Measurements from ENCODE around the gene DDIT4.
"Not testable (repeated sequence)": the region's sequence is repeated elsewhere in the genome, so short reads cannot be mapped to it uniquely, and the experiment has no call there.

The DDIT4 gene

GRCh38 chr10:72285972-72286521 is 12.3 kb downstream of the DDIT4 start:
- Histone ChIP-seq H3K4me3 (ENCODE audit: low read length) (no peak overlapping the region), H3K9me3 (ENCODE audit: control insufficient read depth, low read length) (no peaks in the 10 kb centered on the region), H3K36me3 (ENCODE audit: control insufficient read depth, insufficient read depth, low read length, severe bottlenecking) (no peaks in the 10 kb centered on the region), H3K27me3 (replicated peaks; ENCODE audit: control insufficient read depth, insufficient read depth, low read length) (no peaks in the 10 kb centered on the region), H3K9ac (ENCODE audit: low read length) (no peak overlapping the region), H3K4me1 (ENCODE audit: control insufficient read depth, insufficient read depth, low read length) (no peaks in the 10 kb centered on the region)
- no peak for DNase-seq (ENCODE audit: low read depth)

- Histone ChIP-seq H3K4me3 (ENCODE audit: low read length) (no peak overlapping the region), H3K9me3 (ENCODE audit: control insufficient read depth, low read length) (no peaks in the 10 kb centered on the region), H3K9ac (ENCODE audit: low read length) (no peak overlapping the region), H3K36me3 (ENCODE audit: control insufficient read depth, insufficient read depth, low read length, severe bottlenecking) (no peaks in the 10 kb centered on the region), H3K27me3 (replicated peaks; ENCODE audit: control insufficient read depth, insufficient read depth, low read length) (no peaks in the 10 kb centered on the region), H3K4me1 (ENCODE audit: control insufficient read depth, insufficient read depth, low read length) (no peaks in the 10 kb centered on the region)
- DNase-seq (ENCODE audit: low read depth) = no peak
These were observed 17.4 kb downstream of the DDIT4 start for GRCh38 chr10:72291019-72291532.

GRCh38 chr10:72292223-72292691 is 18.5 kb downstream of the DDIT4 start:
- Histone ChIP-seq H3K4me1 (ENCODE audit: control insufficient read depth, insufficient read depth, low read length) (peaks cover 4% of the 10 kb centered on the region), H3K4me3 (ENCODE audit: low read length) (no peak overlapping the region), H3K27me3 (replicated peaks; ENCODE audit: control insufficient read depth, insufficient read depth, low read length) (no peaks in the 10 kb centered on the region), H3K9ac (ENCODE audit: low read length) (no peak overlapping the region), H3K9me3 (ENCODE audit: control insufficient read depth, low read length) (no peaks in the 10 kb centered on the region), H3K36me3 (ENCODE audit: control insufficient read depth, insufficient read depth, low read length, severe bottlenecking) (no peaks in the 10 kb centered on the region)
- DNase-seq (ENCODE audit: low read depth) = no peak

GRCh38 chr10:72295330-72295910 is 21.7 kb downstream of the DDIT4 start:
- H3K9ac ChIP-seq (ENCODE audit: low read length) = no peak overlapping the region
- no peaks in the 10 kb centered on the region for H3K9me3 ChIP-seq (ENCODE audit: control insufficient read depth, low read length)
- H3K4me3 ChIP-seq (ENCODE audit: low read length) = no peak overlapping the region
- no peaks in the 10 kb centered on the region for H3K27me3 ChIP-seq (replicated peaks; ENCODE audit: control insufficient read depth, insufficient read depth, low read length)
- peaks cover 13% of the 10 kb centered on the region for H3K4me1 ChIP-seq (ENCODE audit: control insufficient read depth, insufficient read depth, low read length)
- no peaks in the 10 kb centered on the region for H3K36me3 ChIP-seq (ENCODE audit: control insufficient read depth, insufficient read depth, low read length, severe bottlenecking)
- DNase-seq (ENCODE audit: low read depth) = no peak

DNA sequence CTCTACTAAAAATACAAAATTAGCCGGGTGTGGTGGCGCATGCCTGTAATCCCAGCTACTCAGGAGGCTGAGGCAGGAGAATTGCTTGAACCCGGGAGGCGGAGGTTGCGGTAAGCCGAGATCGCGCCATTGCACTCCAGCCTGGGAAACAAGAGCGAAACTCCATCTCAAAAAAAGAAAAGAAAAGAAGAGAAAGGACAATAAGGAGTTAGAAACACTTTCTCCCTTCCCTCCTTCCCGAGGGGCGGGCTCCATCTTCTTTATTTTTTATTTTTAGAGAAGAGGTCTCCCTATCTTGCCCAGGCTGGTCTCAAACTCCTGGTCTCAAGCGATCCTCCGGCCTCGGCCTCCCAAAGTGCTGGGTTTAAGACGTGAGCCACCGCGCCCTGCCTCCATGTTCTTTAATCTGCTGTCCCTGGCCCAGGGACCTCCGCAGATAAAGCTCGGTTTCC is 23.1 kb downstream of the DDIT4 start:
- Histone ChIP-seq H3K9ac (ENCODE audit: low read length) (peak overlapping the region; percentile 90), H3K4me1 (ENCODE audit: control insufficient read depth, insufficient read depth, low read length) (peaks cover 13% of the 10 kb centered on the region), H3K4me3 (ENCODE audit: low read length) (peak overlapping the region; percentile 82)
- H3K27me3 ChIP-seq (replicated peaks; ENCODE audit: control insufficient read depth, insufficient read depth, low read length); H3K9me3 ChIP-seq (ENCODE audit: control insufficient read depth, low read length); DNase-seq (ENCODE audit: low read depth); H3K36me3 ChIP-seq (ENCODE audit: control insufficient read depth, insufficient read depth, low read length, severe bottlenecking): not testable (repeated sequence)

- peaks cover 13% of the 10 kb centered on the region for H3K4me1 ChIP-seq (ENCODE audit: control insufficient read depth, insufficient read depth, low read length)
- H3K27me3 ChIP-seq (replicated peaks; ENCODE audit: control insufficient read depth, insufficient read depth, low read length) = no peaks in the 10 kb centered on the region
- H3K9me3 ChIP-seq (ENCODE audit: control insufficient read depth, low read length) = no peaks in the 10 kb centered on the region
- no peaks in the 10 kb centered on the region for H3K36me3 ChIP-seq (ENCODE audit: control insufficient read depth, insufficient read depth, low read length, severe bottlenecking)
- DNase-seq (ENCODE audit: low read depth) = peak; percentile 74
- peak overlapping the region; percentile 82 for H3K4me3 ChIP-seq (ENCODE audit: low read length)
- peak overlapping the region; percentile 90 for H3K9ac ChIP-seq (ENCODE audit: low read length)
These were observed 23.6 kb downstream of the DDIT4 start for GRCh38 chr10:72297281-72297804.

DNA sequence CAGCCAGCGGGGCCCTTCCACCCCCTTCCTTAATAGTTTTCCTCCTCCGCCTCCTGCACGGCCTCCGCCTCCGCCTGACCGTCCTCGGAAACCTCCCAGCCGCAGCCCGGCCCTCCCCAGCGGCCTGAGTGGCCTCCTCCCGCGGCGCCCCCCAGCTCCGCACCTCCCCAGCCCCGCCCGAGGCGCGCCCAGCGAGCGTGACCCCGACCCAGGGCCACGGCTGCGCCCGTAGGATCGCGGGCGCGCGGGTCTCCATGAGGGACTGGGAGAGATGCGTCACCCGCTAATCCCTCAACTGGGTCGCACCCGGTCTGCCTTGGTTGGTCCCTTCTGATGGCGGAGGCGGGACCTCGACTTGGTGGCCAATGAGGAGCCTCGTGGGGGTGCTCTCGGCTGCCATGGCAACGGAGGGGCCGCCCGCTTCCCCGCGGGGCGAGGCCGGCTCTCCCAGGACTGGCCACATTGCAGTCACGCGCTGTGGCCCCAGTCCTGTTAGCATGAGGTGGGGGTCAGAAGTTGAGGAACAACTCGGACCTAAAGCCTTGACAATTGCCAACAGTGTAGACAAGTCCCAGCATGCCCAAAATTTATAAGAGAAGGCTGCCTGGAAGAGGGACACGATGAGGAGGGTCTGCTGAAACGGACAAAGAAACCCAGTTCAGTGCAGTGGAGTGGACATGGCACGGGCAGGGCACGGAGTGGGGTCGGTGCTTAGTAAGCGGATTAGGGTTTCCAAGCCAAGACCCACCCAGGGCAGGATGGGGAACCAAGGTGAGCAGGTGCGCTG is 24.3 kb downstream of the DDIT4 start:
- DNase-seq (ENCODE audit: low read depth) = peak; percentile 99
- no peaks in the 10 kb centered on the region for H3K9me3 ChIP-seq (ENCODE audit: control insufficient read depth, low read length)
- H3K4me3 ChIP-seq (ENCODE audit: low read length) = peak overlapping the region; percentile 82
- no peaks in the 10 kb centered on the region for H3K27me3 ChIP-seq (replicated peaks; ENCODE audit: control insufficient read depth, insufficient read depth, low read length)
- peaks cover 13% of the 10 kb centered on the region for H3K4me1 ChIP-seq (ENCODE audit: control insufficient read depth, insufficient read depth, low read length)
- no peaks in the 10 kb centered on the region for H3K36me3 ChIP-seq (ENCODE audit: control insufficient read depth, insufficient read depth, low read length, severe bottlenecking)
- H3K9ac ChIP-seq (ENCODE audit: low read length) = peak overlapping the region; percentile 90

DNA sequence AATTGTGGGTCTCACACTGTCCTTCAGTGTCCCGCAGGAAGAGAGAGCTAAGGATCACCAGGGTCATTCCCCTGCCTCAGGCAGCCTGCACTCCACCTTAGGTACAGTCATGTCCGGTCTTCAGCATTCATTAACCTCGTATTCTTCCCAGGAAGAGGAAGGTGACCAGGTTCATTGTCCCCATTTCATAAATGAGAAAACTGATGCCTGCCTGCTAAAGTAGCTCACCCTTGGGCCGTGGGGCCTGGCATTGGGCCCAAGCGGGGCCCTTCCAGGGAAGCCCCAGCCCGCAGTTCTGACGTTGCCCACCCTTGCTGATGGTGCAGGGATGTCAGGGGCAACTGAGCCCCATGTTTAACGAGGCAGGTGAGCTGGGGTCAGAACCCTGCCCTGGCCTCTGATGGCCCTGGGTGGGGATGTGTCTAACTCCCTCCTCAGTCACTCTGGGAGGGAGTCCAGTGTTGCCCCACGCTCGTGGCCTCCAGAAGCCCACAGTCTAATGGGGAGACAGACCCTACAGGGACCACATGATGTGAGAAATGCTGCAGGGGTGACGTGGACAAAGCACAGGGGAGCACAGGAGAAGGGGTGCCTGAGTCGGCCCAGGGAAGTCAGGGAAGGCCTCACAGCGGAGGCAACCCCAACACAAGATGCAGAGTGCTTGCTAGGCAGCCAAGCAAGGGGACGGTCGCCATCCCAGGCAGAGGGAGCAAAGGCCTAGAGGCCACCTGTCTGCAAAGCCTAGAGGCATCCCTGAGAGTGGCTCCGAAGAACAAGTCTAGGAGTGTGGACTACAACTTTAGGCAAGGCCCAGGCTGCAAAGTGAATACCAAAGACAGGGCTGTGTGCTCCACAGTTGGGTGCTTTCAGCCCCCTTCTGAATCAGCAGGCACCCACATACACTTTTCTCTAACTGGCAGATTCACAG is 25.1 kb downstream of the DDIT4 start:
- peaks cover 13% of the 10 kb centered on the region for H3K4me1 ChIP-seq (ENCODE audit: control insufficient read depth, insufficient read depth, low read length)
- H3K9ac ChIP-seq (ENCODE audit: low read length) = peak overlapping the region; percentile 90
- H3K27me3 ChIP-seq (replicated peaks; ENCODE audit: control insufficient read depth, insufficient read depth, low read length) = no peaks in the 10 kb centered on the region
- DNase-seq (ENCODE audit: low read depth) = no peak
- H3K36me3 ChIP-seq (ENCODE audit: control insufficient read depth, insufficient read depth, low read length, severe bottlenecking) = no peaks in the 10 kb centered on the region
- no peaks in the 10 kb centered on the region for H3K9me3 ChIP-seq (ENCODE audit: control insufficient read depth, low read length)
- peak overlapping the region; percentile 82 for H3K4me3 ChIP-seq (ENCODE audit: low read length)

GRCh38 chr10:72303424-72304128 is 29.9 kb downstream of the DDIT4 start:
- Histone ChIP-seq H3K27me3 (replicated peaks; ENCODE audit: control insufficient read depth, insufficient read depth, low read length) (no peaks in the 10 kb centered on the region), H3K9ac (ENCODE audit: low read length) (no peak overlapping the region), H3K9me3 (ENCODE audit: control insufficient read depth, low read length) (no peaks in the 10 kb centered on the region), H3K36me3 (ENCODE audit: control insufficient read depth, insufficient read depth, low read length, severe bottlenecking) (no peaks in the 10 kb centered on the region), H3K4me3 (ENCODE audit: low read length) (no peak overlapping the region), H3K4me1 (ENCODE audit: control insufficient read depth, insufficient read depth, low read length) (peaks cover 6% of the 10 kb centered on the region)
- DNase-seq (ENCODE audit: low read depth) = no peak

GRCh38 chr10:72306215-72306760 is 32.6 kb downstream of the DDIT4 start:
- no peaks in the 10 kb centered on the region for H3K9me3 ChIP-seq (ENCODE audit: control insufficient read depth, low read length)
- no peak overlapping the region for H3K9ac ChIP-seq (ENCODE audit: low read length)
- peaks cover 14% of the 10 kb centered on the region for H3K4me1 ChIP-seq (ENCODE audit: control insufficient read depth, insufficient read depth, low read length)
- no peak for DNase-seq (ENCODE audit: low read depth)
- H3K36me3 ChIP-seq (ENCODE audit: control insufficient read depth, insufficient read depth, low read length, severe bottlenecking) = no peaks in the 10 kb centered on the region
- H3K27me3 ChIP-seq (replicated peaks; ENCODE audit: control insufficient read depth, insufficient read depth, low read length) = no peaks in the 10 kb centered on the region
- H3K4me3 ChIP-seq (ENCODE audit: low read length) = no peak overlapping the region
